D341Med (cell line): ENCODE data around the gene UBE2A.

Experiments
- DNase-seq: peaks from one replicate; pipeline ENCODE4 v3.0.0; 2012; ENCODE audit warnings: low spot score

Gene UBE2A

GRCh38 chrX:119607018-119607389, 32.6 kb downstream of the UBE2A start:
- no peak for DNase-seq

GRCh38 chrX:119614776-119615175, 40.4 kb downstream of the UBE2A start:
- DNase-seq, result no peak

- DNase-seq, result no peak
Measured at GRCh38 chrX:119617517-119618164, 43.3 kb downstream of the UBE2A start.

GRCh38 chrX:119618439-119618838, 44.1 kb downstream of the UBE2A start:
- no peak for DNase-seq

GRCh38 chrX:119622356-119623232, 48.2 kb downstream of the UBE2A start:
- DNase-seq, result no peak

- no peak for DNase-seq
Measured at GRCh38 chrX:119624417-119624816, 50.1 kb downstream of the UBE2A start.

GRCh38 chrX:119624951-119625668, 50.7 kb downstream of the UBE2A start:
- DNase-seq, result no peak

GRCh38 chrX:119625843-119626242, 51.5 kb downstream of the UBE2A start:
- no peak for DNase-seq
